Upper lobe of right lung (tissue), 1 donor: ENCODE results near the gene KIFC3. TPM values are rescaled to one million over a fixed set of nuclear protein-coding genes. Genes with fewer than 3 reads are reported as not detected.

Experiments
- ATAC-seq: fragments of 200-7000 bp; cut with Tn5 transposase; one replicate; pipeline ENCODE4 v1.9.1; 2020; ENCODE audit warnings: mild to moderate bottlenecking, moderate library complexity
- DNase-seq: peaks from one replicate; pipeline ENCODE4 v3.0.0-alpha.2; 2020
- H3K27ac ChIP-seq: fragments of 200-600 bp; one replicate; pipeline ENCODE4 v1.8.0; 2022
- H3K27me3 ChIP-seq: fragments of 200-600 bp; one replicate; pipeline ENCODE4 v1.8.0; 2022; ENCODE audit warnings: mild to moderate bottlenecking
- H3K36me3 ChIP-seq: fragments of 200-600 bp; one replicate; pipeline ENCODE4 v1.8.0; 2022
- H3K4me1 ChIP-seq: fragments of 200-600 bp; one replicate; pipeline ENCODE4 v1.8.0; 2022
- H3K4me3 ChIP-seq: fragments of 200-600 bp; one replicate; pipeline ENCODE4 v1.8.0; 2022; ENCODE audit warnings: mild to moderate bottlenecking
- H3K9me3 ChIP-seq: fragments of 200-600 bp; one replicate; pipeline ENCODE4 v1.8.0; 2022
- CTCF ChIP-seq: fragments of 200-600 bp; IDR thresholded peaks from one replicate; pipeline ENCODE4 v1.8.0; 2022; ENCODE audit warnings: antibody characterized with exemption
- intact Hi-C: fragments of 100-400 bp; cut with DNase I; formaldehyde crosslinking; loops from one replicate; pipeline ENCODE4 v1.11.0; 2022
- total RNA-seq: library from RNA; stranded (reverse); fragmentation: NEBNext Ultra II Directional; extraction: Animal tissue kit (Norgen Biotek cat#: 25700); gene quantifications from one replicate; pipeline ENCODE4 v1.2.1, GENCODE V29; 2021
- donor health status: DM: no; HTN: yes; CAD: no; lungs with severe emphysema.

The KIFC3 gene
- total RNA-seq, 1 donor from 2014 or later: 99.1 TPM

GRCh38 chr16:57762365-57763040, 39.8 kb downstream of the KIFC3 start:
- no peak for DNase-seq
- no peak for TF ChIP-seq CTCF
- H3K4me3 ChIP-seq: no peak overlapping the region
- no peak overlapping the region for H3K27ac ChIP-seq
- H3K9me3 ChIP-seq: no peaks in the 10 kb centered on the region
- intact Hi-C loops: no loop called here
- no peak for ATAC-seq
- H3K36me3 ChIP-seq: peaks cover 50% of the 10 kb centered on the region
- no peaks in the 10 kb centered on the region for H3K27me3 ChIP-seq
- peaks cover 8% of the 10 kb centered on the region for H3K4me1 ChIP-seq

- H3K27ac ChIP-seq: no peak overlapping the region
- no peak overlapping the region for H3K4me3 ChIP-seq
- no peaks in the 10 kb centered on the region for H3K27me3 ChIP-seq
- no peak for ATAC-seq
- intact Hi-C loops: no loop called here
- no peaks in the 10 kb centered on the region for H3K9me3 ChIP-seq
- peaks cover 45% of the 10 kb centered on the region for H3K36me3 ChIP-seq
- TF ChIP-seq CTCF: no peak
- DNase-seq: no peak
- H3K4me1 ChIP-seq: peaks cover 11% of the 10 kb centered on the region
Measured at GRCh38 chr16:57761957-57762356, 40.3 kb downstream of the KIFC3 start.

GRCh38 chr16:57761301-57761700, 41.0 kb downstream of the KIFC3 start:
- ATAC-seq (no peak), DNase-seq (no peak)
- no peak for TF ChIP-seq CTCF
- H3K4me3 ChIP-seq: no peak overlapping the region
- peaks cover 39% of the 10 kb centered on the region for H3K36me3 ChIP-seq
- intact Hi-C loops: no loop called here
- H3K9me3 ChIP-seq: no peaks in the 10 kb centered on the region
- no peaks in the 10 kb centered on the region for H3K27me3 ChIP-seq
- H3K4me1 ChIP-seq: peaks cover 11% of the 10 kb centered on the region
- no peak overlapping the region for H3K27ac ChIP-seq

GRCh38 chr16:57760357-57761160, 41.7 kb downstream of the KIFC3 start:
- Histone ChIP-seq H3K27me3 (no peaks in the 10 kb centered on the region), H3K27ac (no peak overlapping the region), H3K4me1 (peaks cover 11% of the 10 kb centered on the region), H3K9me3 (no peaks in the 10 kb centered on the region), H3K4me3 (no peak overlapping the region), H3K36me3 (peaks cover 31% of the 10 kb centered on the region)
- intact Hi-C loops: no loop called here
- TF ChIP-seq CTCF: no peak
- no peak for DNase-seq
- ATAC-seq: no peak

GRCh38 chr16:57759541-57760356, 42.5 kb downstream of the KIFC3 start:
- Histone ChIP-seq H3K27ac (no peak overlapping the region), H3K9me3 (no peaks in the 10 kb centered on the region), H3K4me3 (no peak overlapping the region), H3K36me3 (peaks cover 28% of the 10 kb centered on the region), H3K27me3 (no peaks in the 10 kb centered on the region), H3K4me1 (peaks cover 11% of the 10 kb centered on the region)
- DNase-seq (no peak), ATAC-seq (no peak)
- intact Hi-C loops: loop anchor here (5.0 kb wide), 1 partner anchor 103 kb away; no protein-coding TSS in a partner anchor
- no peak for TF ChIP-seq CTCF
